Endothelial cell of umbilical vein (primary cell): ENCODE results near the gene PCDH9. TPM values are rescaled to one million over a fixed set of nuclear protein-coding genes. Genes with fewer than 3 reads are reported as not detected.

ENCODE experiments used
- BruUV-seq: library from RNA; stranded (reverse); fragments of 400-500 nt; replicated peaks from 2 replicates; lab custom pipeline; 2021; lab: Mats Ljungman, UMichigan
- CTCF ChIA-PET: fragments of 300-600, 350-600 bp; sonication (Branson Sonifier 250); formaldehyde crosslinking; loops from one replicate; lab custom pipeline; 2021; ENCODE audit warnings: antibody characterized with exemption, inconsistent platforms; lab: Charles Lee
- POLR2A ChIA-PET: fragments of 300-600, 350-600 bp; sonication (Branson Sonifier 250); formaldehyde crosslinking; loops from one replicate; lab custom pipeline; 2021; ENCODE audit warnings: antibody characterized with exemption, inconsistent platforms; lab: Charles Lee
- DNase-seq: peaks from one replicate; pipeline ENCODE4 v3.0.0-alpha.2; 2011; ENCODE audit warnings: low read depth, low spot score
- FAIRE-seq: peaks from 2 replicates; lab custom pipeline; 2011; peaks lifted over from hg19 to GRCh38; lab: Jason Lieb, UNC
- H2AFZ ChIP-seq: 2 replicates; pipeline ENCODE4 v1.6.0; 2012; ENCODE audit warnings: low read depth, low read length, control low read depth, inconsistent platforms
- H3K27ac ChIP-seq: 2 replicates; pipeline ENCODE4 v1.5.1; 2011; ENCODE audit warnings: low read depth, mild to moderate bottlenecking, control low read depth, low read length, moderate library complexity; ENCODE audit not compliant: insufficient read depth
- H3K27me3 ChIP-seq, 2 experiments: 2 replicates each; pipeline versions ENCODE4 v1.6.0 to v1.6.1; 2011; ENCODE audit warnings: low read length in 2 of 2, mixed read lengths in 1 of 2; ENCODE audit not compliant: control insufficient read depth in 2 of 2, insufficient read depth in 2 of 2
- H3K36me3 ChIP-seq, 2 experiments: 2 replicates in 1 of 2; 3 replicates in 1 of 2; pipeline ENCODE4 v1.5.1; 2011; ENCODE audit warnings: low read length in 2 of 2, mild to moderate bottlenecking in 1 of 2, moderate library complexity in 1 of 2; ENCODE audit not compliant: control insufficient read depth in 2 of 2, insufficient read depth in 2 of 2; ENCODE audit errors: extremely low read depth in 1 of 2
- H3K4me1 ChIP-seq: 3 replicates; pipeline ENCODE4 v1.5.1; 2011; ENCODE audit warnings: mild to moderate bottlenecking, low read length; ENCODE audit not compliant: control insufficient read depth, insufficient read depth; ENCODE audit errors: extremely low read depth
- H3K4me2 ChIP-seq: 2 replicates; pipeline ENCODE4 v1.6.1; 2011; ENCODE audit warnings: low read length, control low read depth, mixed read lengths; ENCODE audit not compliant: insufficient read depth
- H3K4me3 ChIP-seq, 3 experiments: fragments of 200-600 bp in 1 of 3; sonication (generic), shearing (Covaris generic) in 1 of 3; replicated peaks in 1 of 3; 2 replicates each; pipeline ENCODE4 v1.5.1; 2011 to 2016; ENCODE audit warnings: control low read depth in 3 of 3, low read length in 3 of 3, mild to moderate bottlenecking in 2 of 3, inconsistent platforms in 1 of 3, low read depth in 1 of 3, moderate library complexity in 1 of 3; ENCODE audit not compliant: insufficient read depth in 1 of 3
- H3K79me2 ChIP-seq: 2 replicates; pipeline ENCODE4 v1.6.0; 2012; ENCODE audit warnings: low read length, inconsistent platforms; ENCODE audit not compliant: control insufficient read depth, insufficient read depth
- H3K9ac ChIP-seq: replicated peaks from 2 replicates; pipeline ENCODE3; 2011; ENCODE audit warnings: low read length, control low read depth; ENCODE audit not compliant: insufficient read depth; ENCODE audit errors: extremely low read depth
- H3K9me1 ChIP-seq: replicated peaks from 3 replicates; pipeline ENCODE4 v1.6.0; 2011; ENCODE audit warnings: mild to moderate bottlenecking, low read length; ENCODE audit not compliant: control insufficient read depth, insufficient read depth; ENCODE audit errors: extremely low read depth
- H3K9me3 ChIP-seq: replicated peaks from 2 replicates; pipeline ENCODE4 v1.5.1; 2012; ENCODE audit warnings: low read length, inconsistent platforms; ENCODE audit not compliant: control insufficient read depth, insufficient read depth
- H4K20me1 ChIP-seq: replicated peaks from 2 replicates; pipeline ENCODE3; 2011; ENCODE audit warnings: mild to moderate bottlenecking, low read length; ENCODE audit not compliant: control insufficient read depth, insufficient read depth; ENCODE audit errors: extremely low read depth
- CTCF ChIP-seq, 2 donors: IDR thresholded peaks; 1 replicate in 1 of 2; 2 replicates in 1 of 2; pipeline ENCODE4 v1.5.1; 2011; ENCODE audit warnings: low read length in 2 of 2, mild to moderate bottlenecking in 2 of 2, moderate library complexity in 2 of 2, control low read depth in 1 of 2, inconsistent platforms in 1 of 2, low read depth in 1 of 2; ENCODE audit not compliant: insufficient read depth in 1 of 2; ENCODE audit errors: extremely low read depth in 1 of 2
- EZH2 ChIP-seq: IDR thresholded peaks from 2 replicates; pipeline ENCODE4 v1.6.1; 2012; ENCODE audit warnings: borderline replicate concordance, low read depth, mild to moderate bottlenecking, moderate library complexity, low read length, inconsistent platforms; ENCODE audit not compliant: severe bottlenecking
- FOS ChIP-seq: IDR thresholded peaks from 2 replicates; pipeline ENCODE4 v1.6.1; 2011; ENCODE audit warnings: mild to moderate bottlenecking, low read length, moderate library complexity, borderline replicate concordance; ENCODE audit not compliant: insufficient read depth
- GATA2 ChIP-seq: IDR thresholded peaks from 2 replicates; pipeline ENCODE4 v1.7.0; 2011; ENCODE audit warnings: low read depth, mild to moderate bottlenecking, moderate library complexity, mixed read lengths, low read length; ENCODE audit not compliant: insufficient read length, insufficient read depth
- JUN ChIP-seq: IDR thresholded peaks from 2 replicates; pipeline ENCODE4 v1.6.1; 2011; ENCODE audit warnings: borderline replicate concordance, low read depth; ENCODE audit not compliant: insufficient read length, insufficient read depth
- MAX ChIP-seq: IDR thresholded peaks from 2 replicates; pipeline ENCODE4 v1.6.1; 2011; ENCODE audit not compliant: insufficient read depth, insufficient read length
- MYC ChIP-seq: IDR thresholded peaks from one replicate; pipeline ENCODE4 v1.6.1; 2011; ENCODE audit warnings: mild to moderate bottlenecking, low read depth, low read length
- POLR2A ChIP-seq: IDR thresholded peaks from 2 replicates; pipeline ENCODE4 v1.6.1; 2012; ENCODE audit warnings: low read depth, mild to moderate bottlenecking, control low read depth, low read length
- POLR2AphosphoS5 ChIP-seq: IDR thresholded peaks from 2 replicates; pipeline ENCODE4 v1.6.1; 2012; ENCODE audit warnings: low read depth, mild to moderate bottlenecking, control low read depth, low read length, moderate library complexity; ENCODE audit not compliant: insufficient read depth
- dilution Hi-C: fragments of 300-500 bp; cut with MboI; formaldehyde crosslinking; loops from one replicate; pipeline ENCODE4 v1.15.0; 2019; ENCODE audit warnings: low sequenced_read_pairs; ENCODE audit not compliant: extremely low pct_ligation_motif_present
- intact Hi-C: fragments of 100-400 bp; cut with micrococcal nuclease; formaldehyde crosslinking; loops from one replicate; pipeline ENCODE4 v1.10.0; 2022
- polyA plus RNA-seq, 4 experiments: library from polyadenylated mRNA; depleted of rRNA in 3 of 4; stranded (reverse) in 3 of 4; unstranded in 1 of 4; fragments of >200 nt; gene quantifications; 2 replicates each; pipeline versions ENCODE4 v1.2.1 to v1.2.3, GENCODE V29; 2011 to 2012; ENCODE audit warnings: missing spikeins in 1 of 4
- total RNA-seq: library from RNA; stranded (reverse); gene quantifications from 2 replicates; pipeline ENCODE4 v1.2.3, GENCODE V29; 2021

The PCDH9 gene
- total and polyA plus RNA-seq, 2 donors (not counting 3 experiments of a cell fraction or from before 2014, with no cell fraction given), result 1.1 to 5.2 TPM

GRCh38 chr13:67259208-67259607 is 29.1 kb upstream of the PCDH9 start:
- TF ChIP-seq POLR2A (no peak), MAX (no peak), GATA2 (no peak), FOS (no peak), MYC (no peak), CTCF (IDR thresholded peaks at IDR 0.05; ENCODE audit: extremely low read depth in 1 of 2, insufficient read depth in 1 of 2, low read depth in 1 of 2, low read length in 2 of 2) (no peak), EZH2 (no peak), JUN (no peak), POLR2AphosphoS5 (no peak)
- dilution Hi-C loops, result no loop called here
- H3K27me3 ChIP-seq, result no peaks in the 10 kb centered on the region
- no peaks in the 10 kb centered on the region for H3K9me3 ChIP-seq
- BruUV-seq, result no TSS peak
- no peaks in the 10 kb centered on the region for H3K9me1 ChIP-seq
- FAIRE-seq (no peak), DNase-seq (no peak)
- intact Hi-C loops, result no loop called here
- H3K36me3 ChIP-seq, result no peaks in the 10 kb centered on the region
- POLR2A ChIA-PET, result no interaction called here
- CTCF ChIA-PET, result no interaction called here
- no peak overlapping the region for H3K4me2 ChIP-seq
- H3K27ac ChIP-seq, result no peak overlapping the region
- H3K79me2 ChIP-seq, result no peaks in the 10 kb centered on the region
- no peaks in the 10 kb centered on the region for H4K20me1 ChIP-seq
- no peaks in the 10 kb centered on the region for H3K4me1 ChIP-seq
- H2AFZ ChIP-seq, result no peak overlapping the region
- H3K4me3 ChIP-seq, result no peak overlapping the region
- no peak overlapping the region for H3K9ac ChIP-seq
